HL-60/S4 treated with retinoic acid at 250 ng/mL for 4 days and 3 days (cell line): ENCODE data around the gene ELAC1.

Experiments used
- in situ Hi-C: fragments of 300-500 bp; cut with MboI; formaldehyde crosslinking; loops from 2 replicates; pipeline ENCODE4 v1.7.0; 2022; ENCODE audit warnings: low sequenced_read_pairs

The ELAC1 gene

DNA sequence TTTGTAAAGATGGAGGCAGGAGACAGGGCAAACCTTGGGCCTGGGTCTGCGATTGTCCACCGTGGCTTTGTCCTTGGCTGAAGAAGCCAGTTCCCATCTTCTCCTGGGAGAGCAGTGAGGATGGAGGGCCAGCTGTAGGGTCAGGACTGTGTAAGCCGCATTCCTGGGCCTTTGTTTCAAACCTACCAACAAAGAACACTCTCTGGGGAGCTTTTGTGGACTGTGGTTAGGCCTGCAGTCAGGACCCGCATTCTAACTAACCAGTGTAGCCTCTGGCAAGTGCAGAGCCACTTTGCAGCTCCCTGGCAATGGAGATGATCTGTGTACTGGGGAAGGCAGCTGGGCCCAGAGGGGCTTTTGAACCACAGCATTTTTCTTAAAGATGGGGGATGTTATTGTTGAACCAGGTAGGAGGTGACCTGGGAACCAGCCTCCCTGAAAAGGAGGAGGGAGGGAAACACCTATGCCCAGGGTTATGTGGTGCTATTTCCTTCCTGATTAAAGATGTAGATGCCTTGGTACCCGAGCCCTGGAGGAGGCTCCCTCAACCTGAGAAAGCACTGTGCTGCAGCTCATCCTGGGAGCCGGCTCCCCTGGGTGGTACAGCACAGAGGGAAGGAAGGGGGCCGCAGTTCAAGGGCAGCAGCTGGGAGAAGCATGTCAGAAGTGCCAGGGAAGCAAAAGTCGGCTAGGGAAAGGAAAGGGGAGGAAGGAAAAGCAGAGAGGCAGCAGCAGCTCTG is 49.5 kb downstream of the ELAC1 start:
- in situ Hi-C loops: no loop called here

DNA sequence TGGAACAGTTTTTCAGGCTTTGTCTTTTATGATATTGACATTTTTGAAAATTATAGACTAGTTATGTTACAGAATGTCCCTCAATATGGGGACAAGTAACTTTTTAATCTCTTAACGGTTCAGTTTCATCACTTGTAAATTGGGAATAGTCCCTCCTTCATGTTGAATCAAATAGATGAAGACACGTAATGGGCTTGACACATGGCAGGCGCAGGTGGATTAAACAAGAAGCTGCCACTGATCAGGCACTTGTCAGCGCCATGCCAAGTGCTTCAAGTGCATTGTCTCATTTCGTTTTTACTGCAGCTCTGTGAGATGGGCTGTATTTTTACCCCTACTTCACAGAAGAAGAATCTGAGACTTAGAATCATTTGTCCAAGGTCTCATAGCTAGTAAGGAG is 52.7 kb downstream of the ELAC1 start:
- in situ Hi-C loops: no loop called here

DNA sequence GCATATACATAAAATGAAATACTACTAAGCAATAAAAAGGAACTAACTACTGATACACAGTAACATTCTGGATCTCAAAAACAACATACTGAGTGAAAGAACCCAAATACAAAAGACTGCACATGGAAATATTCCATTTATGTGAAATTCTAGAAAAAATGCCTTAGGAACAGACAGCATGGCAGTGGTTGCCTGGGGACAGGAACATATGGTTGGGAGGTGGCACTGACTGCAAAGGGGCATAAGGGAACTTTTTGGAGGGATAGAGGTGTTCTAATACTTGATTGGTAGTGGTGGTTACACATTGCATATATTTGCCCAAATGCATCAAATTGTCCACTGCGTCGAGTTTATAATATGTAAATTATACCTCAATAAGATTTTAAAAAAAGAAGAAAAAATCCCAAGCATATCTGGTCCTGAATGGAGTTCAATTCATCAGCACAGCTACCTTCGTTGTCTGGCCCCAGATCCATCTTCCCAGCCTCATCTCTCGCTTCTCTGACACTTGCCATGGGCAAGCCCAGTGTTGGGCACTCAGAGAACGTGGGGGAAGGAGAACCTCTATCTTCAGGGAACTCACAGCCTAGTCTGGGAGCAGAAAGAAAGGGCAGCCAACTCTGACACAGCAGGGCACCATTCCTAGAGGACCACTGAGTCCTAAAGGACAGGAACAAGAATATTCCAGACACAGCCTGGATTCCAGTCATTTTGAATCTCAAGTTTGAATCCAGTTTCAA is 53.6 kb downstream of the ELAC1 start:
- in situ Hi-C loops: no loop called here

DNA sequence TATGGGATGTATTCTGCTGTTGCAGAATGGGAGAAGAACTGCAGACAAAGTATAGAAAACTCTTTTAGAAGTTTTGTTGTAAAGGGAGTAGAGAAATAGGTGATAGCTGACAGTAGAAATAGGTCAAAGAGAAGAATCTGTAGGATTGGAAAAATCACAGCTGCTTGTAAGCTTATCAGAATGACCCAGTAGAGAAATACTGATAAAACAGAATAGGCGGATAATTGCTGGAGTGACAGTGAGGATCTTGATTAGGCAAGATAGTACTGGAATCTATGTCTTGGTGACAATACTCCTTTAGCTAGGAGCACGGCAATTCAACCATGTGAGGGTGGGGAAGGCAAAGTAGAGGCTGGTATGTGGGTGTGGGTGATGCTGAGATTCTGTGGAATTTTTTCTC is 57.7 kb downstream of the ELAC1 start:
- in situ Hi-C loops: loop anchor here (25.0 kb wide), 1 partner anchor 188 kb away; no protein-coding TSS in a partner anchor

DNA sequence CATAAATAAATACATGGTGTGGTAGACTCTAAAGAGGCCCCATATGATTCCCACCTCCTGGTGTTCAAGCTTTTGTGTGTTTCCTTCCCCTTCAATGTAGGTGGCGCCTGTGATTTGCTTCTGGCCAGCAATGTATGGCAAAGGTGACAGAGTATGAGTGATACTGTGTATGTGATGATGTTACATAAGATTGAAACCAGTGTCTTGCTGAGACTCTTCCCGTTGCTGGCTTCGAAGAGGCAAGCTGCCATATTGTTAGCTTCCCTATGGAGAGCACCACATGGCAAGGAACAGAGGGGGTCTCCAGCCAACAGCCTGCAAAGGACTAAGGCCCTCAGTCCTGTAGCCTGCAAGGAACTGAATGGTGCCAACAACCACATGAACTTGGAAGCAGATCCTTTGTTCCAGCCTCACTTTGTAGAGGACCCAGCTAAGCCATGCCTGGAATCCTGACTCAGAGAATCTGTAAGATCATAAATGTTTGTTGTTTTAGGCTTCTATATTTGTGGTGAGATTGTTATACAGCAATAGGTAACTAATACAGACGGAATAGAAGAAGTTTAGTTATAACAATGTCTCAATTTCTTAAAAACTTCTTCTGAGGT is 60.5 kb downstream of the ELAC1 start:
- in situ Hi-C loops: loop anchor here (25.0 kb wide), 1 partner anchor 191 kb away; no protein-coding TSS in a partner anchor

DNA sequence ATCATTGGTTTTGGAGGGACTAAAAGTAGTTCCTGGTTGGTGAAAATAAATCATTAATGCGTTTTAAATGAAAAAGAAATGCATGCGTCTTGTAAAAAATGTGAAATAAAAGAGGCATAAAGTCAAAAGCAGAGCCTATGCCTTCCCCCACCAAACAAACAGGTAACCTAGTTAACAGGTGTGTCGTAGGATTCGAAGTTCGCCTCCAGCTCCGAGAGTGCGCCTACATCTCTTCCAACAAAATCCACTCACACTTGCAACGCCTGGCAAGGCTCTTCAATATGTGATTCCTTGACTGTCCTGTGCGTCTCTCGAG is 61.5 kb downstream of the ELAC1 start:
- in situ Hi-C loops: loop anchor here (25.0 kb wide), 1 partner anchor 192 kb away; no protein-coding TSS in a partner anchor

DNA sequence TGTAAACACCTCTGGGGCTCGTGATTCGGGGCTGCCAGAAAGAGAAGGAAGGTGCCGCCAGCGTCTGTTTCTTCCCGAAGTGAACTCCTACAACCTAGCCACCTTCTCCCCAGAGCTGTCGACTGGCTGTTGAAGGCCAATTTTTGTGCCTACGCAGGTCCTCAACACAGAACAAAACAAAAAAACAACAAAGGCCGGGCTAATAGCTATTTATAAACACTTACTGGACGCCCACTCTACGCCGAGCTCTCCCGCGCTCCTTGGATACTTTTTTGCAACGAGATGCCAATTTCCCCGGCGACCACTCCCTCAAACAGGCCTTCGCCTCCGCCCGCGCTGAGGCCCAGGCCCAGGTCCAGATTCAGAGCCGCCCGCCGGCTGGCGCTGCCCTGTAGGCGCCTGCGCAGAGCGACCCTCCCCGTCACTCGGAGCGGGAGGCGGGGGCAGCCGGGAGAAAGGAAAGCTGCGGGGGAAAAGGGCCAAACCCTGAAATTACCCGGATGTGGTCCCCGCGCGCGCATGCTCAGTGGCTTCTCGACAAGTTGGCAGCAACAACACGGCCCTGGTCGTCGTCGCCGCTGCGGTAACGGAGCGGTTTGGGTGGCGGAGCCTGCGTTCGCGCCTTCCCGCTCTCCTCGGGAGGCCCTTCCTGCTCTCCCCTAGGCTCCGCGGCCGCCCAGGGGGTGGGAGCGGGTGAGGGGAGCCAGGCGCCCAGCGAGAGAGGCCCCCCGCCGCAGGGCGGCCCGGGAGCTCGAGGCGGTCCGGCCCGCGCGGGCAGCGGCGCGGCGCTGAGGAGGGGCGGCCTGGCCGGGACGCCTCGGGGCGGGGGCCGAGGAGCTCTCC is 62.1 kb downstream of the ELAC1 start, which contains the start of gene SMAD4:
SMAD4 (plus strand) TSS at position 520 of the 843 bp plus-strand sequence. CDS start 16,834 bp downstream, outside the sequence.
- in situ Hi-C loops: loop anchor here (25.0 kb wide), 1 partner anchor 193 kb away; no protein-coding TSS in a partner anchor

DNA sequence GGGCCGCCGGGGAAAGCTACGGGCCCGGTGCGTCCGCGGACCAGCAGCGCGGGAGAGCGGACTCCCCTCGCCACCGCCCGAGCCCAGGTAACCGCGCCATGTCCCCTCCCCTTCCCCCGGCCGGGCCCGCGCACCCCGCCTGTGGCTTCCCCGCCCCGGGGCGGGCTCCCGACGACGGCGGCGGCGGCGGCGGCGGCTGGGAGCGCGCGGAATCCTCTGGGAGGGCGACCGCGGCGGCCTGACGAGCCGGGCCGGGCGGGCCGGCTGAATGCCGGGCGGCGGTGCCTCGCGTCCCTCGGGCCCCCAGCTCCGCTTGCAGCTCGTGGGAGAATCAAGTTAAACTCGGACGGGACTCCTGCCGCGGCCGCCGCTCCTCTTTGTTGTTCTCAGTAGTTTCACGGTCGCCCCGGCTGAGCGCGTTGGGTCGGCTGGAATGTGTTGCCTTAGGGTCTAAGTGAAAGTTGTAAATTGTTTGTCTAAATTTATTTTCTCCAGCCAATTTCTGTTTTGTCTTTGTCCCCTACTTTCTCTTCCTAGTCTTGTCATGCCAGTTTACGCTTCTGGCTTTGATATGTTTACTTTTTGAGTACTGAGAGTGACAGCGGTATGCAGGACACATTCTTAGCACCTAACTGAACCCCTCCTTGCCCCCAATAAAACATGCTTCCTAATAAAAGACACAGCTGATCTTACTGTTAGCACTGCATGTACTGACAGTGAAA is 62.9 kb downstream of the ELAC1 start:
- in situ Hi-C loops: loop anchor here (25.0 kb wide), 1 partner anchor 193 kb away; no protein-coding TSS in a partner anchor

DNA sequence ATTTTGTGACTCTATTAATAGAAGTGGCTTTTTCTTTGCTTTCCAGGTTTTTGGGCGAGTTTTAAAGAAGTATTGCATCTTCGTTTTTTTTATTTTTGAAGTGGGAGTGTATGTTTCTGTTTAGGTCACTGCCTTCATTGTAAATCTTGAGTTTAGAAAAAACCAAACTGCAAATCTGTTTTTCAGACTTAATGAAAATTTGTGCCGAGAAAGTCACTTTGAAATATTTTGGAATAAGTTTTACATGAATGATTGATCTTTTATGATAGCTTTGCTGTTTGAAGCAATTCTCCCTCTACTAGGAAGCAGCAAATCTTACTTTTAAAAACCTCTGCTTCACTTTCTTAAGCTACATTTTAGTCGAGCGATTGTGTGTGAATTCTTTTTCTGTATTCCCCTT is 64.4 kb downstream of the ELAC1 start:
- in situ Hi-C loops: loop anchor here (25.0 kb wide), 1 partner anchor 195 kb away; no protein-coding TSS in a partner anchor

DNA sequence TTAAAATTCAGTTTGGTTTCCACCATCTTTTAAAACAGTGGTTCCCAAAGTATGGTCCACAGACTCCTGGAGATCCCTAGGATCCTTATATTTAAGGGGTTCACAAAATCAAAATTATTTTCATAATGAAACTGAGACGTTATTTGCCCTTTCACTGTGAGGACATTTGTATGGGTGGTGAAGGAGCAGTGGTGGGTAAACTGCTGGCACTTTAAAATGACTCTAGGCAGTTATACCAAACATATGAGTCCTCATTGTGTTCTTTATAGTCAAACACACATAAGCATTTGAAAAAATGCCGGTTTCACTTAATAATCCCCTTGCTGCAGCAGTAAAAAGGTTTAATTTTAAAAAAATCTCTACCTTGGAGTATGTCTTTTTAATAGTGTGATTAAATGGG is 69.4 kb downstream of the ELAC1 start:
- in situ Hi-C loops: loop anchor here (25.0 kb wide), 1 partner anchor 200 kb away; no protein-coding TSS in a partner anchor
